Mesenchymal stem cell (in vitro differentiated cells and primary cell): ENCODE measurements around the gene GLT6D1.

Source experiments
- DNase-seq: peaks from one replicate; pipeline ENCODE4 v3.0.0-alpha.2; 2013
- H2AFZ ChIP-seq: one replicate; pipeline ENCODE4 v1.6.1; 2013; ENCODE audit warnings: low read depth, mild to moderate bottlenecking, control low read depth, inconsistent platforms, low read length, moderate library complexity
- H2AK5ac ChIP-seq: 2 replicates; pipeline ENCODE4 v1.6.1; 2013; ENCODE audit warnings: low read length, moderate library complexity, mild to moderate bottlenecking, inconsistent platforms; ENCODE audit not compliant: severe bottlenecking
- H2BK120ac ChIP-seq: one replicate; pipeline ENCODE4 v1.6.1; 2013; ENCODE audit warnings: low read depth, mild to moderate bottlenecking, inconsistent platforms, low read length, moderate library complexity
- H2BK12ac ChIP-seq, 2 experiments: one replicate each; pipeline ENCODE4 v1.6.1; 2013; ENCODE audit warnings: inconsistent platforms in 2 of 2, low read length in 2 of 2, mild to moderate bottlenecking in 2 of 2, moderate library complexity in 2 of 2, control low read depth in 1 of 2
- H2BK15ac ChIP-seq: one replicate; pipeline ENCODE4 v1.6.1; 2013; ENCODE audit warnings: mild to moderate bottlenecking, low read depth, inconsistent platforms; ENCODE audit not compliant: poor library complexity, severe bottlenecking
- H2BK5ac ChIP-seq: 2 replicates; pipeline ENCODE4 v1.6.1; 2013; ENCODE audit warnings: low read depth, mild to moderate bottlenecking, low read length, control low read depth, inconsistent platforms; ENCODE audit not compliant: poor library complexity, severe bottlenecking
- H3K14ac ChIP-seq, 2 experiments: one replicate each; pipeline ENCODE4 v1.6.1; 2013; ENCODE audit warnings: inconsistent platforms in 2 of 2, low read length in 2 of 2, control low read depth in 1 of 2, mild to moderate bottlenecking in 1 of 2, moderate library complexity in 1 of 2
- H3K18ac ChIP-seq, 2 experiments: one replicate each; pipeline ENCODE4 v1.6.1; 2013; ENCODE audit warnings: inconsistent platforms in 2 of 2, low read length in 2 of 2, control low read depth in 1 of 2, low read depth in 1 of 2, mild to moderate bottlenecking in 1 of 2
- H3K23ac ChIP-seq, 2 experiments: one replicate each; pipeline ENCODE4 v1.6.1; 2013; ENCODE audit warnings: inconsistent platforms in 2 of 2, low read length in 2 of 2, mild to moderate bottlenecking in 2 of 2, moderate library complexity in 2 of 2, control low read depth in 1 of 2
- H3K27ac ChIP-seq: 2 replicates; pipeline ENCODE4 v1.5.1; 2013; ENCODE audit warnings: mild to moderate bottlenecking, moderate library complexity, low read length, control low read depth, inconsistent platforms; ENCODE audit not compliant: poor library complexity, severe bottlenecking
- H3K27me3 ChIP-seq, 2 experiments: 2 replicates each; pipeline versions ENCODE4 v1.6.1 to v1.7.0; 2013; ENCODE audit warnings: low read length in 2 of 2, mild to moderate bottlenecking in 2 of 2, moderate library complexity in 2 of 2, control low read depth in 1 of 2, inconsistent platforms in 1 of 2; ENCODE audit not compliant: control insufficient read depth in 1 of 2, insufficient read depth in 1 of 2
- H3K36me3 ChIP-seq, 2 experiments: 2 replicates each; pipeline versions ENCODE4 v1.6.1 to v1.7.0; 2013; ENCODE audit warnings: low read length in 2 of 2, control low read depth in 1 of 2, inconsistent platforms in 1 of 2, low read depth in 1 of 2, mild to moderate bottlenecking in 1 of 2; ENCODE audit not compliant: insufficient read depth in 2 of 2, control insufficient read depth in 1 of 2
- H3K4ac ChIP-seq, 2 experiments: one replicate each; pipeline ENCODE4 v1.6.1; 2013; ENCODE audit warnings: inconsistent platforms in 2 of 2, low read length in 2 of 2, mild to moderate bottlenecking in 2 of 2, moderate library complexity in 2 of 2, control low read depth in 1 of 2, low read depth in 1 of 2
- H3K4me1 ChIP-seq: 2 replicates; pipeline ENCODE4 v1.6.1; 2013; ENCODE audit warnings: low read depth, low read length, control low read depth; ENCODE audit not compliant: control insufficient read depth, insufficient read depth
- H3K4me2 ChIP-seq: 2 replicates; pipeline ENCODE4 v1.6.1; 2013; ENCODE audit warnings: low read length, mild to moderate bottlenecking, inconsistent platforms; ENCODE audit not compliant: poor library complexity, severe bottlenecking
- H3K4me3 ChIP-seq, 2 experiments: 2 replicates each; pipeline versions ENCODE4 v1.5.1 to v1.7.0; 2013; ENCODE audit warnings: low read length in 2 of 2, mild to moderate bottlenecking in 2 of 2, control low read depth in 1 of 2, low read depth in 1 of 2; ENCODE audit not compliant: insufficient read depth in 1 of 2
- H3K79me1 ChIP-seq: replicated peaks from 2 replicates; pipeline ENCODE4 v1.6.1; 2013; ENCODE audit warnings: mild to moderate bottlenecking, control low read depth, low read length, inconsistent platforms; ENCODE audit not compliant: poor library complexity, severe bottlenecking
- H3K9ac ChIP-seq: 2 replicates; pipeline ENCODE4 v1.7.0; 2013; ENCODE audit warnings: mild to moderate bottlenecking, low read length, moderate library complexity
- H3K9me3 ChIP-seq: 2 replicates; pipeline ENCODE4 v1.7.0; 2013; ENCODE audit warnings: mild to moderate bottlenecking, low read length; ENCODE audit not compliant: control insufficient read depth
- H4K8ac ChIP-seq: one replicate; pipeline ENCODE4 v1.6.1; 2013; ENCODE audit warnings: inconsistent platforms, mild to moderate bottlenecking, low read length, moderate library complexity
- H4K91ac ChIP-seq: one replicate; pipeline ENCODE4 v1.6.1; 2013; ENCODE audit warnings: mild to moderate bottlenecking, low read length, inconsistent platforms
- WGBS: methylation state at CpG from one replicate; pipeline ENCODE4 v1.1.7; 2013; ENCODE audit warnings: mixed read lengths; 5-methylcytosine and 5-hydroxymethylcytosine counted together

Gene GLT6D1

DNA sequence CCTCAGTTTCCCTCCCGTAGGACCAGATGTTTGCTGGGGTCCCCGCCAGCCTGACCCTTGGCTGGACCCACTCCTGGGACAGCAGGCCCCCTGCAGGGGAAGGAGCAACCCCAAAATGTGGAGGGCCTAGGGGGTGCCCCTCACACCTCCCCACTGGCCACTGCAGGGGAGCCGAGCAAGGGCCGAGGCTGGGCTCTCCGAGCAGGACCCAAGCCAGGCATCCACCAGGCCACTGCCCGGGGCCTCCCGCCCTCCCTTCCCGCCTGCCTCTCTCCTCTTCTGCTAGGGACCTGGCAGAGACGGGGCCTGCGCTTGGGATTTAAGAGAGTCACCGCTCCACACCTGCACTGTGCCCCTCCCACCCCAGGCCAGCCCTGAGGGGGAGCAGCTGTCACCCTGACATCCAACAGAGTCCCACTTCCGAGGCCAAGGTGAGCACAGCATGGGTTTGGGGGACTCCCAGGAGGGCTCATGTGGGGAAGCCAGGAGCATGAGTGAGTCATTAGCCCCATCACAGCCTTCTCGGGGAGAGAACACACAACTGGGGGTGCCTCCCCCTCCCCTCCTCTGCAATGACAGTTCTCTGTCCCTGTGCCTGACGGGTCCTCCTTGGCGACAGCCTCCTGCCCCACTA lies 44.2 kb upstream of the GLT6D1 start:
- Histone ChIP-seq H3K79me1 (no peaks in the 10 kb centered on the region), H3K27ac (no peak overlapping the region), H3K4me2 (no peak overlapping the region), H3K27me3 (peaks cover 0 to 12% of the 10 kb centered on the region in 2 experiments), H3K18ac (no peak overlapping the region), H2AK5ac (no peak overlapping the region), H3K23ac (no peak overlapping the region), H3K36me3 (no peaks in the 10 kb centered on the region), H3K4ac (no peak overlapping the region), H3K9ac (no peak overlapping the region), H2BK15ac (no peak overlapping the region), H4K8ac (no peak overlapping the region), H4K91ac (no peak overlapping the region), H3K14ac (no peak overlapping the region), H2BK12ac (no peak overlapping the region), H2BK5ac (no peak overlapping the region), H3K4me1 (peaks cover 2% of the 10 kb centered on the region), H3K9me3 (no peaks in the 10 kb centered on the region), H2BK120ac (no peak overlapping the region), H3K4me3 (no peak overlapping the region), H2AFZ (no peak overlapping the region)
- WGBS, result 81% methylated on average over 15 of the region's 15 CpGs
- no peak for DNase-seq

DNA sequence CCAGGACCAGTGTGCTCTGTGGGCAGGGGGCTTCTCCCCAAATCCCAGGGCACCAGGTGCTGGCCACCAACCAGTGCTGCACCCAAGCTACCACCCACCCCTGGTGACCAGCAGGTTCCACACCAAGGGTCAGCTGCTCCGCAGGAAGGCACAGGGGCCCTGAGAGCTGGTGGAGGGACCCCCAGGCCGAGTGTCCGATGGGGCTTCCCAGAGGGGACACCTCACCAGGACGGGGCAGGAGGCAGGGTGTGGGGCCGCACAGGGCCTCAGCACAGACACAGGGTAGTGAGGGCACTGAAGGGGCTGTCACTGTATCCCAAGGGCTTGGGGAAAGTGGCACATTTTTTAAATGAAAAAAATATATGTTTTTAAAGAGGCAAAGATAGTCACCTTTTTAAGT lies 41.8 kb upstream of the GLT6D1 start:
- H3K4me2 ChIP-seq, result no peak overlapping the region
- no peak overlapping the region for H4K91ac ChIP-seq
- H3K23ac ChIP-seq, result no peak overlapping the region
- DNase-seq, result no peak
- no peak overlapping the region for H3K4me3 ChIP-seq
- H2AK5ac ChIP-seq, result no peak overlapping the region
- no peak overlapping the region for H4K8ac ChIP-seq
- H3K14ac ChIP-seq, result no peak overlapping the region
- no peaks in the 10 kb centered on the region for H3K9me3 ChIP-seq
- no peak overlapping the region for H2BK12ac ChIP-seq
- H3K4ac ChIP-seq, result no peak overlapping the region
- peaks cover 0 to 6% of the 10 kb centered on the region in 2 experiments for H3K27me3 ChIP-seq
- H3K18ac ChIP-seq, result no peak overlapping the region
- H3K79me1 ChIP-seq, result no peaks in the 10 kb centered on the region
- no peak overlapping the region for H2AFZ ChIP-seq
- H3K9ac ChIP-seq, result no peak overlapping the region
- no peak overlapping the region for H3K27ac ChIP-seq
- H3K4me1 ChIP-seq, result peaks cover 2% of the 10 kb centered on the region
- H2BK15ac ChIP-seq, result no peak overlapping the region
- WGBS, result 84% methylated on average over 5 of the region's 5 CpGs
- no peaks in the 10 kb centered on the region for H3K36me3 ChIP-seq
- no peak overlapping the region for H2BK120ac ChIP-seq
- no peak overlapping the region for H2BK5ac ChIP-seq

DNA sequence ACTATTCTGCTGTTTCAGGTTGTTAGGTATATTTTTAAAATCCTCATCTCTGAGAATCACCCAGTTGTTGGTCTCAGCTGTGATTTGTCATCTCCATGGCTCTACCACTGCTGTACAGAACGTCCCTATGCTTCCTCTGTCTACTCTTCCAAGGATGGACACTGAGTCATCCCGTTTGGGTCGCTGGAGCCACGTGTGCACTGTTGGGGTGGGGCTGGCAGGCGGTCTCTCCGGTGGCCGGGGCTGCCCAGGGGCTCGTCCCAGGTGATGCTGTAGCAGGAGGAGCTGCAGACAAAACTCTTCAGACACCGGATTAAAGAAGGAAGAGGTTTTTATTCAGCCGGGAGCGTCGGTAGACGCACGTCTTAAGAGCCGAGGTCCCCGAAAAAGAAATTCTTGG lies 40.7 kb upstream of the GLT6D1 start:
- DNase-seq, result no peak
- H2BK120ac ChIP-seq, result no peak overlapping the region
- peaks cover 2% of the 10 kb centered on the region for H3K4me1 ChIP-seq
- no peak overlapping the region for H3K4me2 ChIP-seq
- no peak overlapping the region for H3K18ac ChIP-seq
- H3K36me3 ChIP-seq, result no peaks in the 10 kb centered on the region
- H2BK12ac ChIP-seq, result no peak overlapping the region
- no peaks in the 10 kb centered on the region for H3K79me1 ChIP-seq
- no peak overlapping the region for H2BK5ac ChIP-seq
- H3K27me3 ChIP-seq, result peaks cover 0 to 6% of the 10 kb centered on the region in 2 experiments
- H2AFZ ChIP-seq, result no peak overlapping the region
- no peak overlapping the region for H3K23ac ChIP-seq
- no peak overlapping the region for H3K9ac ChIP-seq
- no peak overlapping the region for H4K8ac ChIP-seq
- 71% methylated on average over 16 of the region's 16 CpGs for WGBS
- no peak overlapping the region for H4K91ac ChIP-seq
- H3K27ac ChIP-seq, result no peak overlapping the region
- no peaks in the 10 kb centered on the region for H3K9me3 ChIP-seq
- H3K14ac ChIP-seq, result no peak overlapping the region
- no peak overlapping the region for H2BK15ac ChIP-seq
- H3K4ac ChIP-seq, result no peak overlapping the region
- H2AK5ac ChIP-seq, result no peak overlapping the region
- H3K4me3 ChIP-seq, result no peak overlapping the region

DNA sequence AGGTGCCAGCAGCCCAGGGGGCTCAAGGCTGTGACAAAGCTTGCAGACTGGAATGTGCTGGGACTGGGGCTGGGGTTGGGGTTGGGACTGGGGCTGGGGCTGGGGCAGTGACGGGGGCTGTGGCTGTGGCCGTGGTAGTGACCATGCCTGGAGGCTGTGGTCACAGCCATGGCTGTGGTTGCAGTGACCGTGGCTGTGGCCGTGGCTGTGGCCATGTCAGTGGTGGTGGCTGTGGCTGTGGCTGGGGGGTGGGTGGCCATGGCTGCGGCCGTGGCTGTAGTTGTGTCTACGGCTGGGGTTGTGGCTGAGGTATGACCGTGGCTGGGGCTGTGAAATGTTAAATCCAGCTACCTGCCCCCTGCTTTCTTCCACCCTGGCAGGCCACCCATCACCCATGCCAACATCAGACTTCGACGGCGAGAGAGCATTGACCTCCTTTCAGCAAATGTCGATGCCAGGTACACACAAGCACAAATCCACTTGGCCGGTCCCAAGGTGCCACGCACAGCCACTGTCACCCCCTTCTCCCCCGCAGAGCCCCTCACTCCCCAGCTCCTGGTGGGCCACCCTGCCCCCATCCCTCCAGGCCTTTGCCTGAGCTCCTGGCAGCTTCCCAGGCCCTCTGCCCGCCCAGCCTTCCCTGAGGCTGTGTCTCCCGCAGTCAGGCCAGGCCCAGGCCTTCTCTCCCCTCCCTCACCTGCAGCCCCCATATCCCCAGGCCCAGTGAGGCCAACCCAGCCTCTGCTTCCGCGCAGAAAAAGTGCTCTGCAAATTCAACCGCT lies 39.1 kb upstream of the GLT6D1 start:
- Histone ChIP-seq H2AK5ac (no peak overlapping the region), H3K18ac (no peak overlapping the region), H2BK15ac (no peak overlapping the region), H3K27ac (no peak overlapping the region), H3K4me1 (peaks cover 2% of the 10 kb centered on the region), H4K91ac (no peak overlapping the region), H3K9me3 (no peaks in the 10 kb centered on the region), H3K4me2 (no peak overlapping the region), H2AFZ (no peak overlapping the region), H3K36me3 (no peaks in the 10 kb centered on the region), H2BK5ac (no peak overlapping the region), H3K23ac (no peak overlapping the region), H2BK12ac (no peak overlapping the region), H3K79me1 (no peaks in the 10 kb centered on the region), H2BK120ac (no peak overlapping the region), H4K8ac (no peak overlapping the region), H3K27me3 (peaks cover 0 to 6% of the 10 kb centered on the region in 2 experiments), H3K14ac (no peak overlapping the region), H3K9ac (no peak overlapping the region), H3K4me3 (no peak overlapping the region), H3K4ac (no peak overlapping the region)
- 92% methylated on average over 15 of the region's 20 CpGs for WGBS
- DNase-seq, result no peak
